Measurements from ENCODE around the gene MACROD2.

DNA sequence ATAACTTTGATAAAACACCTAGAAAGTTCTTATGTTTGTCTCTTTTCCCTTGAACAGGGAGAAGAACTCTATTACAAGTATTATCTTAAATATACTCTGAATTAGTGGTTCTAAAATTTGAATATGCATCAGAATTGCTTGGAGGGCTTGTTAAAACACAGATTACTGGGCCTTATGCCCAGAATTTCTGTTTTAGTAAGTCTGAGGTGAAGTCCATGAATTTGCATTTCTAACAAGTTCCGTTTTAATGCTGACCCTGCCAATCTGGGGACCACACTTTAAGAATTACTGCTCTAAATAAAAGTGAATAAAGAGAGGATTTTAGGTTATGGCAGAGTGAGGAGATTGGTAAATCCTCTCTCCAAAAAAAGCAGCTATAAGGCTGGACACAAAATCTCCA is 510.2 kb downstream of the MACROD2 start:
- TF ChIP-seq, protein P1, sequence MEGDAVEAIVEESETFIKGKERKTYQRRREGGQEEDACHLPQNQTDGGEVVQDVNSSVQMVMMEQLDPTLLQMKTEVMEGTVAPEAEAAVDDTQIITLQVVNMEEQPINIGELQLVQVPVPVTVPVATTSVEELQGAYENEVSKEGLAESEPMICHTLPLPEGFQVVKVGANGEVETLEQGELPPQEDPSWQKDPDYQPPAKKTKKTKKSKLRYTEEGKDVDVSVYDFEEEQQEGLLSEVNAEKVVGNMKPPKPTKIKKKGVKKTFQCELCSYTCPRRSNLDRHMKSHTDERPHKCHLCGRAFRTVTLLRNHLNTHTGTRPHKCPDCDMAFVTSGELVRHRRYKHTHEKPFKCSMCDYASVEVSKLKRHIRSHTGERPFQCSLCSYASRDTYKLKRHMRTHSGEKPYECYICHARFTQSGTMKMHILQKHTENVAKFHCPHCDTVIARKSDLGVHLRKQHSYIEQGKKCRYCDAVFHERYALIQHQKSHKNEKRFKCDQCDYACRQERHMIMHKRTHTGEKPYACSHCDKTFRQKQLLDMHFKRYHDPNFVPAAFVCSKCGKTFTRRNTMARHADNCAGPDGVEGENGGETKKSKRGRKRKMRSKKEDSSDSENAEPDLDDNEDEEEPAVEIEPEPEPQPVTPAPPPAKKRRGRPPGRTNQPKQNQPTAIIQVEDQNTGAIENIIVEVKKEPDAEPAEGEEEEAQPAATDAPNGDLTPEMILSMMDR (IDR thresholded peaks at IDR 0.05): no peak
- TF ChIP-seq EP300 (IDR thresholded peaks at IDR 0.05) (no peak), POLR2A (IDR thresholded peaks at IDR 0.05) (no peak)

All from ovary (tissue), 3 donors.